OCI-LY7 (cell line): Measurements from ENCODE around the gene TDRD9. TPM values are rescaled to one million over a fixed set of nuclear protein-coding genes. Genes with fewer than 3 reads are reported as not detected.
A peak's percentile ranks its signal among the peaks of the same experiment; 100 is the strongest.

Experiments used
- BruUV-seq: library from RNA; stranded (reverse); fragments of 400-500 nt; replicated peaks from 2 replicates; lab custom pipeline; 2021; lab: Mats Ljungman, UMichigan
- CTCF ChIA-PET: fragments of 300-600 bp; sonication (Branson Sonifier 250); formaldehyde crosslinking; loops from one replicate; lab custom pipeline; 2022; ENCODE audit warnings: antibody characterized with exemption; ENCODE audit not compliant: unreplicated experiment; lab: Charles Lee
- POLR2A ChIA-PET: fragments of 300-600 bp; sonication (Branson Sonifier 250); formaldehyde crosslinking; loops from one replicate; lab custom pipeline; 2022; ENCODE audit warnings: antibody characterized with exemption; lab: Charles Lee
- DNase-seq: peaks from one replicate; pipeline ENCODE4 v3.0.0-alpha.2; 2015; ENCODE audit warnings: low spot score
- H2AFZ ChIP-seq: fragments of 200-600 bp; sonication (generic), shearing (Covaris generic); 2 replicates; pipeline ENCODE4 v1.6.1; 2014; ENCODE audit warnings: mild to moderate bottlenecking, antibody characterized with exemption, low read length, moderate library complexity
- H3K27ac ChIP-seq: fragments of 200-600 bp; sonication (generic); 2 replicates; pipeline ENCODE4 v1.5.1; 2014; ENCODE audit warnings: mixed run types, low read depth, mild to moderate bottlenecking, moderate library complexity, low read length, inconsistent platforms; ENCODE audit not compliant: poor library complexity, severe bottlenecking
- H3K36me3 ChIP-seq: fragments of 200-600 bp; sonication (generic); 2 replicates; pipeline ENCODE4 v1.6.1; 2014; ENCODE audit warnings: mild to moderate bottlenecking, antibody characterized with exemption, low read length, moderate library complexity, mixed read lengths; ENCODE audit not compliant: insufficient read depth
- H3K4me1 ChIP-seq: fragments of 200-600 bp; sonication (generic); 2 replicates; pipeline ENCODE4 v1.5.1; 2014; ENCODE audit warnings: mild to moderate bottlenecking, low read length; ENCODE audit not compliant: insufficient read depth, poor library complexity, severe bottlenecking
- H3K4me2 ChIP-seq: fragments of 200-600 bp; sonication (generic); 2 replicates; pipeline ENCODE4 v1.6.1; 2014; ENCODE audit warnings: mild to moderate bottlenecking, low read length
- H3K4me3 ChIP-seq: fragments of 200-600 bp; sonication (generic); 2 replicates; pipeline ENCODE4 v1.5.1; 2014; ENCODE audit warnings: mild to moderate bottlenecking, low read depth, low read length; ENCODE audit not compliant: poor library complexity, severe bottlenecking
- H3K79me2 ChIP-seq: fragments of 200-600 bp; sonication (generic); 2 replicates; pipeline ENCODE4 v1.6.1; 2016; ENCODE audit warnings: low read depth, mild to moderate bottlenecking, low read length, moderate library complexity, mixed read lengths; ENCODE audit not compliant: insufficient read depth
- H3K9me2 ChIP-seq: fragments of 200-600 bp; sonication (generic); 2 replicates; pipeline ENCODE4 v1.6.1; 2016; ENCODE audit warnings: mild to moderate bottlenecking, low read length, mixed read lengths; ENCODE audit not compliant: insufficient read depth
- H3K9me3 ChIP-seq: fragments of 200-600 bp; sonication (generic); 2 replicates; pipeline ENCODE4 v1.6.1; 2014; ENCODE audit warnings: mild to moderate bottlenecking, mixed run types, low read length, mixed read lengths
- H4K20me1 ChIP-seq: fragments of 200-600 bp; sonication (generic); 2 replicates; pipeline ENCODE4 v1.6.1; 2014; ENCODE audit warnings: mild to moderate bottlenecking, antibody characterized with exemption, low read length, moderate library complexity, mixed read lengths; ENCODE audit not compliant: insufficient read depth
- CTCF ChIP-seq: fragments of 200-600 bp; sonication (generic); conservative IDR thresholded peaks from 2 replicates; pipeline ENCODE4 v1.5.1; 2014; ENCODE audit warnings: mild to moderate bottlenecking, antibody characterized with exemption, low read length, moderate library complexity, mixed read lengths
- EZH2phosphoT487 ChIP-seq: fragments of 200-600 bp; sonication (generic); IDR thresholded peaks from 2 replicates; pipeline ENCODE4 v1.6.1; 2018; ENCODE audit warnings: low read depth, borderline replicate concordance, mild to moderate bottlenecking, mixed run types, antibody characterized with exemption, low read length, moderate library complexity, mixed read lengths
- intact Hi-C: fragments of 100-400 bp; cut with micrococcal nuclease; formaldehyde crosslinking; loops from one replicate; pipeline ENCODE4 v1.10.0; 2022; ENCODE audit not compliant: unreplicated experiment
- total RNA-seq, 2 experiments: library from RNA; depleted of rRNA in 1 of 2; stranded (reverse); fragments of >200 nt in 1 of 2; shearing (Covaris generic) in 1 of 2; gene quantifications; 2 replicates each; pipeline ENCODE4 v1.2.3, GENCODE V29; 2014 to 2022

The TDRD9 gene
- total RNA-seq, 2 experiments from 2014 or later, result not detected

- TF ChIP-seq CTCF (no peak), EZH2phosphoT487 (no peak)
- Histone ChIP-seq H4K20me1 (no peaks in the 10 kb centered on the region), H3K4me3 (no peak overlapping the region), H3K36me3 (no peaks in the 10 kb centered on the region), H2AFZ (no peak overlapping the region), H3K9me2 (no peaks in the 10 kb centered on the region), H3K27ac (no peak overlapping the region), H3K79me2 (no peaks in the 10 kb centered on the region), H3K4me1 (no peaks in the 10 kb centered on the region), H3K4me2 (no peak overlapping the region), H3K9me3 (no peaks in the 10 kb centered on the region)
- no peak for DNase-seq
- BruUV-seq, result no TSS peak
- CTCF ChIA-PET, result no interaction called here
- POLR2A ChIA-PET, result no interaction called here
- intact Hi-C loops, result no loop called here
Measured at GRCh38 chr14:104084251-104085002, 156.2 kb downstream of the TDRD9 start.

GRCh38 chr14:104085032-104085888 lies 157.0 kb downstream of the TDRD9 start, which contains the start of gene ASPG:
Gene ASPG, plus strand, starts transcription at chr14:104085700. Its CDS starts 71 bp downstream, at chr14:104085771.
- Histone ChIP-seq H3K4me1 (no peaks in the 10 kb centered on the region), H3K4me3 (no peak within 1 kb of the TSS), H3K9me3 (no peaks in the 10 kb centered on the region), H2AFZ (no peak within 1 kb of the TSS), H3K79me2 (no peaks in the 10 kb centered on the region), H3K9me2 (no peaks in the 10 kb centered on the region), H3K4me2 (no peak within 1 kb of the TSS), H3K27ac (no peak within 1 kb of the TSS), H3K36me3 (no peaks in the 10 kb centered on the region), H4K20me1 (no peaks in the 10 kb centered on the region)
- intact Hi-C loops, result no loop called here
- ChIA-PET POLR2A (no interaction called here), CTCF (no interaction called here)
- TF ChIP-seq EZH2phosphoT487 (no peak), CTCF (no peak)
- DNase-seq, result peak; percentile 29
- no TSS peak for BruUV-seq

- Histone ChIP-seq H3K4me2 (no peak overlapping the region), H3K79me2 (no peaks in the 10 kb centered on the region), H3K4me3 (no peak overlapping the region), H4K20me1 (no peaks in the 10 kb centered on the region), H3K36me3 (no peaks in the 10 kb centered on the region), H3K9me3 (no peaks in the 10 kb centered on the region), H3K9me2 (no peaks in the 10 kb centered on the region), H3K4me1 (no peaks in the 10 kb centered on the region), H2AFZ (no peak overlapping the region), H3K27ac (no peak overlapping the region)
- ChIA-PET CTCF (no interaction called here), POLR2A (no interaction called here)
- intact Hi-C loops, result no loop called here
- no TSS peak for BruUV-seq
- TF ChIP-seq EZH2phosphoT487, result no peak
- no peak for TF ChIP-seq CTCF
- no peak for DNase-seq
Measured at GRCh38 chr14:104085889-104086201, 157.6 kb downstream of the TDRD9 start.
